ENCODE measurements around the gene SDR42E2.
"Not testable (repeated sequence)": the region's sequence is repeated elsewhere in the genome, so short reads cannot be mapped to it uniquely, and the experiment has no call there.

Gene SDR42E2

DNA sequence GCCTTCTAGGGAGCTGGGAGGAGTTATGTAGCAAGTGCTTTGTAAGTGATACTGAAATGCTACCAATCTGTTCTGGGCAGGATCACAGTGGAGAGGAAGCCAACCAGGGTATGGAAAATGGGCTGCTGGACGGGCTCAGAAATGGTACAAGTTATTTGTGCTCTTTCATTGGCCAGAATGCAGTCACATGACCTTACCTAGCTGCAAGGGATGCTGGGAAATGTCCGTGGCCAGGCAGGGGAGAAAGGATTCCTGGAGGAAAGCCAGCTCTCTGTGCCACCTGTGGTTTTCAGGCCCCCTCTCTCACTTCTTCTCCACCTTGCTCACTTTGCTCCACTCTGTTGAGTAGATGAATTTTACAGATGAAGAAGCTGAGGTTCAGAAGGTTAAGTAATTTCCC lies 48.5 kb downstream of the SDR42E2 start:
- TF ChIP-seq, protein P1, sequence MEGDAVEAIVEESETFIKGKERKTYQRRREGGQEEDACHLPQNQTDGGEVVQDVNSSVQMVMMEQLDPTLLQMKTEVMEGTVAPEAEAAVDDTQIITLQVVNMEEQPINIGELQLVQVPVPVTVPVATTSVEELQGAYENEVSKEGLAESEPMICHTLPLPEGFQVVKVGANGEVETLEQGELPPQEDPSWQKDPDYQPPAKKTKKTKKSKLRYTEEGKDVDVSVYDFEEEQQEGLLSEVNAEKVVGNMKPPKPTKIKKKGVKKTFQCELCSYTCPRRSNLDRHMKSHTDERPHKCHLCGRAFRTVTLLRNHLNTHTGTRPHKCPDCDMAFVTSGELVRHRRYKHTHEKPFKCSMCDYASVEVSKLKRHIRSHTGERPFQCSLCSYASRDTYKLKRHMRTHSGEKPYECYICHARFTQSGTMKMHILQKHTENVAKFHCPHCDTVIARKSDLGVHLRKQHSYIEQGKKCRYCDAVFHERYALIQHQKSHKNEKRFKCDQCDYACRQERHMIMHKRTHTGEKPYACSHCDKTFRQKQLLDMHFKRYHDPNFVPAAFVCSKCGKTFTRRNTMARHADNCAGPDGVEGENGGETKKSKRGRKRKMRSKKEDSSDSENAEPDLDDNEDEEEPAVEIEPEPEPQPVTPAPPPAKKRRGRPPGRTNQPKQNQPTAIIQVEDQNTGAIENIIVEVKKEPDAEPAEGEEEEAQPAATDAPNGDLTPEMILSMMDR (conservative IDR thresholded peaks at IDR 0.05) = no peak
- TF ChIP-seq ZFX (IDR thresholded peaks at IDR 0.05) = no peak
- H3K27ac ChIP-seq = peak overlapping the region; percentile 91

DNA sequence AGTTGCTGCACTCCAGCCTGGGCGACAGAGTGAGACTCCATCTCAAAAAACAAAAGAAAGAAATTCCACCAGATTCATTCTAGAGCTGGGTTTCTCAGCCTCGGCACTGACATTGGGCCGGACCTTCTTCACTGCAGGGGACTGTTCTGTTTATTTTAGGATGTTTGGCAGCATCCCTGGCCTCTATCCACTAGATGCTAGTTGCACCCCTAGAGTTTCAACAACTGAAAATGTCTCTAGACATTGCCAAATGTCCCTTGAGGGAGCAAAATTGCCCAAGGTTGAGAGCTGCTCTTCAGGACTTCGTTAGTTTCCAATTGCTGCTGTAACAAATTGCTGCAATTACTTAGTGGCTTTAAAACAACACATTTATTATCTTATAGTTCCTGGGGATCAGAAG lies 50.9 kb downstream of the SDR42E2 start:
- peak overlapping the region; percentile 91 for H3K27ac ChIP-seq

DNA sequence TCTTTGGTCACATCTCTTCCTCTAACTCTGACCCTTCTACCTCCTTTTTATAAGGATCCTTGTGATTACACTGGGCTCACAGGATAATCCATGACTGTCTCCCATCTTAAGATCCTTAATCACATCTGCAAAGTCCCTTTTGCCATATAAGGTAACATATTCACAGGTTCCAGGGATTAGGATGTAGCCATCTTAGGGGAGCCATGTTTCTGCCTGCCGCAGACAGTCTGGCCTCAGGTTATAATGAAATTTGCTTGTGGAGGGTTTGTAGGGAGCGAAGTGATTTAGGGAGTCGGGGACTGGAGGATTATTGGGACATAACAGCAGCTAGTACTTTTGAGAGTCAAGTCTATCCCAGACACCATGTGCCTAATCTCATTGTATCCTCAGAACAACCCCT lies 51.5 kb downstream of the SDR42E2 start:
- TF ChIP-seq, protein P1 (conservative IDR thresholded peaks at IDR 0.05) = no peak
- no peak for TF ChIP-seq ZFX (IDR thresholded peaks at IDR 0.05)
- no peak overlapping the region; the same call in 1 of the 2 replicates for H3K27ac ChIP-seq

More for the DNA sequence above, 50.9 kb downstream of the SDR42E2 start:
- no peak for TF ChIP-seq ZFX (IDR thresholded peaks at IDR 0.05)
- TF ChIP-seq, protein P1 (conservative IDR thresholded peaks at IDR 0.05) = no peak

DNA sequence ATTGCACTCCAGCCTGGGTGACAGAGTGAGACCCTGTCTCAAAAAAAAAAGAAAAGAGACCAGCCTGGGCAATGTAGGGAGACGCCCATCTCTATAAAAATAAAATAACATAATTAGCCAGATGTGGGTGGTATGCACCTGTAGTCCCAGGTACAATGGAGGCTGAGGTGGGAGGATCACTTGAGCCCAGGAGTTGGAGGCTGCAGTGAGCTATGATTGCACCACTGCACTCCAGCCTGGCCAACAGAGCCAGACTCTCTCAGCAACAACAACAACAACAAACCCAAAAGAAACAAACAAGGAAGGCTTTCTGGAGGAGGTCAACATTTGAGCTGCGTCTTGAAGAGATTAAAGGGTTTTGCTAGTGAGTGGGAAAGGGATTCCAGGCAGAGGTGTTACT lies 52.1 kb downstream of the SDR42E2 start:
- no peak overlapping the region for H3K27ac ChIP-seq
- no peak for TF ChIP-seq ZFX (IDR thresholded peaks at IDR 0.05)
- TF ChIP-seq, protein P1 (conservative IDR thresholded peaks at IDR 0.05) = no peak

DNA sequence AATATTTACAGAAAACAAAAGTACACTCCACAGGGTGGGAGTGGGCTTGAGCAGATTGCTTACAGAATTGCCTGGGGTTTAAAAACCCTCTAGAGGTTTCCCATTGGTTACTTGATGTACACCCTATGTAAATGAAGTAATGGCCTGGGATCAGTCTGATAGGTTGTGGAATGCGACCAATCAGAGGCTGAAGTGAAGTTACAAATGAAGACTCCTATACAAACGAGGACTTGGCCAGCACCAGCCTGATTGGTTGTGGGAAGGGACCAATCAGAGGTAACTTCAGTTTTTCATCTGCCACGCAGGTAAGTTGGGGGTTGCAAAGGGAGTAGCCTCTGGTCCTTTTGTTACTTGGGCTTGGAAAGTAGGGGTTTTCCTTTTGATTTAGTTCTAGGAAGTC lies 52.6 kb downstream of the SDR42E2 start:
- no peak overlapping the region for H3K27ac ChIP-seq
- no peak for TF ChIP-seq ZFX (IDR thresholded peaks at IDR 0.05)
- TF ChIP-seq, protein P1 (conservative IDR thresholded peaks at IDR 0.05) = no peak

DNA sequence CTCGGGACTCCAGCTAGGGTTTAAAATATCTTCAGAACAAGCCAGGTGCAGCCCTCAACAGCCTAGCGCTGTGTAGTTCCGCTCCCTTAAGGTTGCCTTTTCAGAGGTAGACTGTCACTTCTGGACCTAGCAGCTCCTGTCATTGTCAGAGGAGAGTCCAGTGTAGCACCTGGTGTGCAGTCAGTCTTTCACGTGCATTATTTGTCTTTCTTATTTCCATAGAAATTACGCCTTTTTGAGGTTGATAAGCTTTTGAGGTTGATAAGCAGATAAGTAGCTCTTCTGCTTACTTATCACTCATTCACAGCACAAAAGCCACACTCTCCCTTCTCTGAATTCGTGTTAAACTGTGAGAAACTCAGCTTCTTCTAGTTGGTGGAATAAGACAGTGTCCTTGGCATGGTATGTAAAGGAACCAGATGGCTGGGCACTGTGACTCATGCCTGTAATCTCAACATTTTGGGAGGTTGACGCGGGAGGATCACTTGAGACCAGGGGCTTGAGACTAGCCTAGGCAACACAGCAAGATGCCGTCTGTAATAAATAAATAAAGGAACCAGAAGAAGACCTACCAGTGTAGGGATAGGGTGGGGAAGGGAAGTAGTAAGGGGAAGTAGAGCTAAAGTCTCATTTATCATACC lies 54.0 kb downstream of the SDR42E2 start:
- TF ChIP-seq, protein P1 (conservative IDR thresholded peaks at IDR 0.05) = no peak
- no peak for TF ChIP-seq ZFX (IDR thresholded peaks at IDR 0.05)
- no peak overlapping the region for H3K27ac ChIP-seq

DNA sequence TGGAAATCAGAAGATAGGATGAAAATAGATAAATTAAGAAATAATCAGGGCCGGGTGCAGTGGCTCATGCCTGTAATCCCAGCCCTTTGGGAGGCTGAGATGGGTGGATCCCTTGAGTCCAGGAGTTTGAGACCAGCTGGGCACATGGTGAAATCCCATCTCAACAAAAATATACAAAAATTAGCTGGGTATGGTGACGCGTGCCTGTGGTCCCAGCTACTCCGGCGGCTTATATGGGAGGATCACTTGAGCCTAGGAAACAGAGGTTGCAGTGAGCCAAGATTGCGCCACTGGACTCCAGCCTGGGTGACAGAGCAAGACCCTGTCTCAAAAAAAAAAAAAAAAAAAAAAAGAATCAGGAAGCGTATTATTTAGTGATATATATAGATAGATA lies 54.5 kb downstream of the SDR42E2 start:
- H3K27ac ChIP-seq = not testable (repeated sequence)

Data from C4-2B (cell line).